ENCODE data around the gene TMEM108.

Gene TMEM108

GRCh38 chr3:133089906-133090485 is 51.8 kb downstream of the TMEM108 start:
- Histone ChIP-seq H3K36me3 (ENCODE audit: control insufficient read depth in 2 of 2, insufficient read depth in 1 of 2, low read length in 2 of 2) (no peaks in the 10 kb centered on the region), H3K27ac (ENCODE audit: extremely low read depth, low read depth, low read length) (no peak overlapping the region), H3K4me3 (ENCODE audit: low read depth, low read length) (no peak overlapping the region), H3K9me3 (ENCODE audit: control insufficient read depth, insufficient read depth, low read depth, low read length) (no peaks in the 10 kb centered on the region), H3K4me1 (ENCODE audit: control insufficient read depth, insufficient read depth, low read length) (no peaks in the 10 kb centered on the region)
- POLR2A ChIA-PET, result no interaction called here
- TF ChIP-seq ZNF692 (tag by site-specific recombination; IDR thresholded peaks at IDR 0.05) (0 out of 2 replicates have a peak, but pooled peaks have one; percentile 17), ZNF660 (tag by site-specific recombination; IDR thresholded peaks at IDR 0.05) (no peak)
- CTCF ChIA-PET, result no interaction called here

GRCh38 chr3:133092681-133093080 is 54.5 kb downstream of the TMEM108 start:
- Histone ChIP-seq H3K9me3 (ENCODE audit: control insufficient read depth, insufficient read depth, low read depth, low read length) (no peaks in the 10 kb centered on the region), H3K4me1 (ENCODE audit: control insufficient read depth, insufficient read depth, low read length) (no peaks in the 10 kb centered on the region), H3K4me3 (ENCODE audit: low read depth, low read length) (no peak overlapping the region), H3K27ac (ENCODE audit: extremely low read depth, low read depth, low read length) (no peak overlapping the region), H3K36me3 (ENCODE audit: control insufficient read depth in 2 of 2, insufficient read depth in 1 of 2, low read length in 2 of 2) (no peaks in the 10 kb centered on the region)
- ChIA-PET CTCF (no interaction called here), POLR2A (no interaction called here)
- no peak for TF ChIP-seq ZNF37A (tag by site-specific recombination; IDR thresholded peaks at IDR 0.05)
- no peak for TF ChIP-seq ZNF350 (tag by site-specific recombination; IDR thresholded peaks at IDR 0.05)
- no peak for TF ChIP-seq GLI4 (tag by site-specific recombination; IDR thresholded peaks at IDR 0.05)

- Histone ChIP-seq H3K4me3 (ENCODE audit: low read depth, low read length) (no peak overlapping the region), H3K4me1 (ENCODE audit: control insufficient read depth, insufficient read depth, low read length) (no peaks in the 10 kb centered on the region), H3K9me3 (ENCODE audit: control insufficient read depth, insufficient read depth, low read depth, low read length) (no peaks in the 10 kb centered on the region), H3K36me3 (ENCODE audit: control insufficient read depth in 2 of 2, insufficient read depth in 1 of 2, low read length in 2 of 2) (no peaks in the 10 kb centered on the region), H3K27ac (ENCODE audit: extremely low read depth, low read depth, low read length) (no peak overlapping the region)
- ChIA-PET POLR2A (no interaction called here), CTCF (no interaction called here)
- TF ChIP-seq ZNF449 (tag by site-specific recombination; IDR thresholded peaks at IDR 0.05) (no peak), ZNF398 (tag by site-specific recombination; IDR thresholded peaks at IDR 0.05) (no peak), ZNF426 (tag by site-specific recombination; IDR thresholded peaks at IDR 0.05) (no peak), ZNF837 (tag by site-specific recombination; IDR thresholded peaks at IDR 0.05) (no peak), ZNF571 (tag by site-specific recombination; IDR thresholded peaks at IDR 0.05) (no peak), SP3 (tag by site-specific recombination; IDR thresholded peaks at IDR 0.05) (no peak), HIC1 (tag by site-specific recombination; IDR thresholded peaks at IDR 0.05) (no peak), ZNF664 (tag by site-specific recombination; IDR thresholded peaks at IDR 0.05) (no peak), EGR2 (tag by site-specific recombination; IDR thresholded peaks at IDR 0.05; ENCODE audit: low read depth) (no peak), ZNF214 (tag by site-specific recombination; IDR thresholded peaks at IDR 0.05; ENCODE audit: borderline replicate concordance) (no peak), ZNF18 (tag by site-specific recombination; IDR thresholded peaks at IDR 0.05) (no peak), YY1 (tag by site-specific recombination; IDR thresholded peaks at IDR 0.05) (no peak), ZSCAN30 (tag by site-specific recombination; IDR thresholded peaks at IDR 0.05) (no peak), SCRT1 (tag by site-specific recombination; IDR thresholded peaks at IDR 0.05; ENCODE audit: borderline replicate concordance) (no peak), ZNF148 (tag by site-specific recombination; IDR thresholded peaks at IDR 0.05; ENCODE audit: borderline replicate concordance) (no peak), ZSCAN16 (tag by site-specific recombination; IDR thresholded peaks at IDR 0.05) (no peak)
Measured at GRCh38 chr3:133093366-133093765, 55.2 kb downstream of the TMEM108 start.

All from HEK293 (cell line).